GM19372 (cell line): ENCODE results near the gene VAV2.

Experiments
- ATAC-seq: cut with Tn5 transposase; IDR thresholded peaks from one replicate; pipeline ENCODE4 v1.9.1; 2021; ENCODE audit warnings: mild to moderate bottlenecking, low read depth, moderate library complexity; ENCODE audit not compliant: unreplicated experiment

Gene VAV2

DNA sequence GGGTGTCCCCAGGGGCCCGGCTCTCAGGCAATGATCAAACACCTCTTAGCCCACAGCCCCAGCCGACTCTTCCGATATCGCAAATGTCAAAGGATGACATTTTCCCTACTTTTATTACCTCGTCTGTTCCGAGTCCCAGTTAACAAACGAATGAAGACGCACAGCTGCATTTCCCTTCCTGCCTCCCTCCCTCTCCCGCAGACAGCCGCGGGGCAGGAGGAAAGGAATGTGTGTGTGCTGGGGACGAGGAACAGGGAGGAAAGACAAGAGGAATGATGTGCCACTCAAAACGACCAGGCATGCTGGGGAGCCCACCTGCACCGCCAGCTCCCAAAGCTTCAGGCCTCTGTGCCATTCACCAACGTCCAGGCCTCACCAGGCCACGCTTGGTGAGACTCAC, 128.1 kb downstream of the VAV2 start:
- ATAC-seq, result no peak

DNA sequence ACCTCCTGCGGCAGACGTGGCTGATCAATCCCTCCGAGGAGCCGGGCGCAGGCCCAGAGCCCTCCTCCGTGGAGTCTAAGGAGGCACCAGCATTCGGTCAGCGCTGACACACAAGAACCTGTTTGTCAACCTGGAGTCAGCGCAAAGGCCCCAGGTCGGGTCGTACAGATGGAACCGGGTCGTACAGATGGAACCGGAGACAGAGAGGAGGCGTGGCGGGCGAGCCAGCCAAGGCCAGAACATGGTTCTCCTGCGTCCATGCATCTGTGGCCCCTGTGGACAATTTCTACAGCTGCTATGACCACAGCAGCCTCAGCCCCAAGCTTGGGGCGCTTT, 128.9 kb downstream of the VAV2 start:
- ATAC-seq, result no peak

DNA sequence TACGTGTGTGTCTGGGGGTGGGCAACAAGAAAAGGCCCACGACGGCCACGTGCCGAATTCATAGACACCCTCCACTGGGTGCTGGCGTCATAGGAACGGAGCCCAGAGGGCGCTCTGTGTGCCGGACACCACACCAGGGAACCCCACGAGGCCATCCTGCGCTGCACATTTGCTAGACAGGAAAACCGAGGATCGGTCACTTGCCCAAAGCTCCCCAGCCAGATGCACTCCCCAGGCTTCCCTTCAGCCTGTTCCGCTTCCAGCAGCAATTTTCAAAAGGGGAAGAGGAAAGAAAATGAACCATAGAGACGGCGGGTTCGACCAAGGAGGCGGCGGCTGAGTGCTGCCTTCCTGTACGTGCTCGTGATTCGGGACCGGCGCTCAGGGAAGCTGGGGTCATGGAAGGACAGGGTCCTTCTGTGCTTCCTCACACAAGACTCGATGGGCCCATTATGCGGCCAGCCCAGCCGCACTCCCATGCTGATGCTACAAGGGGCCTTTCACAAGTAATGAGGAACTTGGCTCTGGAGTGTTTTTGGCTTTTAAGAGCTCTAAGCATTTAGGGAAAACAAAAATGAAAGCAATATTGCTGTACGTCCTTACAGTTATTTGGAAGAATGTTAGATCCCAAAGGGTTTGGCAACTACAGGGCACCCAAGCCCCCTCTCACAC, 129.4 kb downstream of the VAV2 start:
- no peak for ATAC-seq

DNA sequence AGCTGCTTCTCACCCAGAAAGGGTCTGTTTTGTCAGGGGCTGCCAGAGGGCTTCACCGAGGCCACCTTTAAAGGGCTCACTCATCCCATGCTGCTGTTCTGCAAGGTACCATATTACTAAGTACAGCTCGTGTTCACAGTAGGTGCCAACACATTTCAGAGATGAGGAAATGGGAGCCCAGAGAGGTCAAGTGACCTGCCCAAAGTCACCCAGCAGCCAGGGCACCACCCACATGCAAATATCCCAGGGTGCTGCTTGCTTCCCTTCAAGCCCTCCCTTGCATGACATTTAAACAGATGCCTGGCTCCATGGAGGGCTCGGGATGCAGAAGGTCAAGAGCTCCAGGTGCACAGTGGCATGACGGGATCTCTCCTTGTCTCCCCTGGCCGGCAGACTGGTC, 130.4 kb downstream of the VAV2 start:
- ATAC-seq, result no peak

DNA sequence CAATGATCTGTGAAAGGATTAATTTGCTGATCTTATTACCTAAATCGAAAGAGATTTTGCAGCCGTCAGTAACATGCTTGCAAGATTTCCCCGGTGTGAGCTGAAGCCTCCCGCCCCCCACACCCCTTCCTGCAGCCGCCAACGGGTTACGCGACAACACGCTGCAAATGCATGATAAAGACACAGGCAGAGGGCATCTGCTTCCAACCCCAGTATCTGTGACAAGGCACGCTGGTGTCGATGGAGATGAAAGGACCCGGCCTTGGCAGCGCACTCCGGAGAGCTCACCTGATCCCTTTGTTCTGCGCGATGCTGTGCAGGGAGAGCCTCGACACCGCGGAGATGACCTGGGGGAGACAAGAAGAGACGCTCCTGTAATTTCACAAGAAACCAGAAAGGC, 131.0 kb downstream of the VAV2 start:
- ATAC-seq, result no peak

DNA sequence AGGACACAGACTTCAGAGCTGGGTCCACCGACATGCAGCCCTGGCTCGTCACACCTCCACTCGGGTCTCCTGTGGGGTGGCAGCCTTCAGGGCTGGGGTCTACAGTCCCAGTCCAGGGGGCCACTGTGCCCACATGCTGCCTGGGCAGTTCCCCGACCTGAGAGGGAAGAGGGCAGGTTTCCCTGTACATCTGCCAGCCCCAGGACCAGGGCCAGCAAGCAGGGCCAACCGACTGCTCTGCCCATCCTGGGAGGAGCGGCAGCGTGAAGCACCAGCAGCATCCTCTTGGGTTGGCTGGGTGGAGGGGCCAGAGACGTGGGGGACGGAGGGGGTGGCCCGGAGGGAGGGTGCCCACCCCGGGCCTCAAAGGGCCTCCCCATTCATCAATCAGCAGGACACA, 133.4 kb downstream of the VAV2 start:
- no peak for ATAC-seq

DNA sequence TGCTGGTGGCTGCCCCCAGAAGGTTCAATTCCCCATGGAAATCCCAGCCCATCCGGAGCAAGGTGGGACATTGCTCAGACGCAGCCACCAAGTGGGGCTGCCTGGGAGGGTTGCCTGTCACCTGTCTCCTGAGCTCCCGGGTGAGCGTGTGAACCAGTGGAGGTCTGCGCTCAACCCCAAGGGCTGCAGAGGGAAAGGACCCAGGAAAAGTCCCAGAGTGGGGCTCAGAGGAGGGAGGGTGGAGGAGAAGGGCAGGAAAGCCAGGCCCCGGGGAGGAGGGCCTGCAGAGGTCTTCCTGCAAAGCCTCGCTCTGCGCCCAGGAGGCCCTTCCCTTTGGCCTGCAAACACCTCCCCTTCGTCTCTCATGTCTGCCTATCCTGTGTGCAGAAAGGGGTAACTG, 134.5 kb downstream of the VAV2 start:
- ATAC-seq, result no peak

DNA sequence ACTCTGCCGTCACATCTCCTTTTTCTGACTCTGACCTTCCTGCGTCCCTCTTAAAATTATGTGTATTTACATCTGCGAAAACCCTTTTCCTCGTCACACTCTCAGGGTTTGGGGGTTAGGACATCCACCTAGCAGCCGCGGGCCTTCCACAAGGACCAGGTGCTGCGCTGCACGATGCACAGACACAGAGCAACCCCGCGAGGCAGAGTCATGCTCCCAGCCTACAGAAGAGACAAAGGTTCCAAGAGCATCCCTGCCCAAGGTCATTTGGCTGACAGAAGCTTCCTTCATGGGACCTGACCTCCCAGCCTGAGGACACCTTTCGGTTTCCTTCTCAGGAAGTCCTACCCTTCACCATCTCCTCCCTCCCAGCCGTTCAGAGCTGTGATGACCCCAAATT, 135.3 kb downstream of the VAV2 start:
- no peak for ATAC-seq

DNA sequence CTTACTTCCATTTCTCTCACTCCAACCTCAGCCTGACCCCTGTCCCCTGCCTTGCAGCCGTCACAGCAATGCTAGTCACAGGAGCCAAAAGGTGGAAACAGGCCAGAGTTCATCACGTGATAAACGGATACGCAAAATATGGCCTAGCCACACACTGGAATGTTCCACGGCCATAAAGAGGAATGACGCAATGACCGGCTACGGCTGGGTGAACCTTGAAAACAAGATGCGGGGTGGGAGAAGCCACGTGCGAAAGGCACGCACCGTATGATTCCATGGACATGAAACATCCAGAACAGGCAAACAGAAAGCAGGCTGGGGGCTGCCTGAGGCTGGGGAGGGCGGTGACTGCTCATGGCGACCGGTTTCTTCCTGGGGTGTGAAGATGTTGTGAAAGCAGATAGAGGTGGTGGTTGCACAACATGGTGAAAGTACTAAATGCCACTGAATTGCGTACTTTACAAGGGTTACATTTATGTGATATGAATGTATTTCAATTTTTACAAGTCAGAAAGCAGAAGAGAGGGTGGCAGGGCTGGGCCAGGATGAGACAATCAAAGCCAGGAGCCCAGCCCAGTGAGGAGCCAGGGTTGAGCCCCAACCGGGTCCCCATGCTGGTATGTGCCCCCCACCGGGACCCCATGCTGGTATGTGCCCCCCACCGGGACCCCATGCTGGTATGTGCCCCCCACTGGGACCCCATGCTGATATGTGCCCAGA, 136.2 kb downstream of the VAV2 start:
- ATAC-seq, result no peak

DNA sequence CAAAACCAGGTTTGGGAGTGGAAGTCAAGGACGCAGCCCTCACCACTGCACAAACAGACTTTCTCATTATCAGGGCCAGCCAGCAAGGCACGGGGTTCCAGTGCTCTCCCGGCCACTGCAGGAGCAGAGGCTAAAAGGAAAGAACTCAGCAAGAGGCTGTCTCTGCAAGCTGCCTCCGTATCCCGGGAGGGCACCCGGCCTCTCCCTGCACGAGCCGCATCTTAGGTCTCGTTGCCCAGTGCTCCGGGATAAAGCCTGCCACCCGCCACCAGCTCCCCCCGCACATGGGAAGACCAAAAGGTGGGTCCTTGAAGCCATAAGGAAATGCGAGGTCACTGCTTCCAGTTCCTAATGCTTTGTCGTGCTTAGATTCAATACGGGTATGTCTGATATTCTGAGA, 136.8 kb downstream of the VAV2 start:
- ATAC-seq, result no peak

DNA sequence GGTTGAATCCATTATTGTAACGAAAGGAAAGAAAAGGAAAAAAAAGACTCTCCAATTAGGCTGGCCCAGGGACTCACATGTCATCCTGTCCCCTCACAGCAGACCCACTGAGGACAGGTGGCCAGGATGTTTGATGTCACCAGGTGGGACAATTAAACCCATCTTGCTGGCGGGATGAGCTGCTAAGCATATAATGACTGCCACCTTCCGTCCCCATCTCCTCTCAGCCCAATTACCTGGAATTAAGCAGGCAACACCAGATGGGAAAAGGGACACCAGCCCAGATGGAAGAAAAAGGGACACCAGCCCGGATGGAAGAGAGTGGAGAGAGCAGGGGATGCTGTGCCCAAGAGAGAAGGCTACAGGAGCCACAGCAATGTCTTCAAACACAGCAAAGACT, 137.4 kb downstream of the VAV2 start:
- ATAC-seq, result no peak

DNA sequence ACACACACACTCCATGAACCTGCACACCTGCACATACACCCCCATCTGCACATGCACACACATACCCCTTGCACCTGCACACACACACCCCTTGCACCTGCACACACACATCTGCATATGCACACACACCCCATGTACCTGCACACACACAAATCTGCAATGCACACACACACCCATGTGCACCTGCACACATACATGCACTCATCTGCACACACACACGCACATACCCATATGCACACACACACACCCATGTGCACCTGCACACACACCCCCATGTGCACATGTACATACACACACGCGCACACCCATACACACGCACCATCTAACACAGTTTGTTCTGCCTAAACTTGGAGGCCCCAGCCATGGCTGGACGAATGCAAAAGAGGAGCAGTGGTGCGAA, 138.1 kb downstream of the VAV2 start:
- no peak for ATAC-seq

DNA sequence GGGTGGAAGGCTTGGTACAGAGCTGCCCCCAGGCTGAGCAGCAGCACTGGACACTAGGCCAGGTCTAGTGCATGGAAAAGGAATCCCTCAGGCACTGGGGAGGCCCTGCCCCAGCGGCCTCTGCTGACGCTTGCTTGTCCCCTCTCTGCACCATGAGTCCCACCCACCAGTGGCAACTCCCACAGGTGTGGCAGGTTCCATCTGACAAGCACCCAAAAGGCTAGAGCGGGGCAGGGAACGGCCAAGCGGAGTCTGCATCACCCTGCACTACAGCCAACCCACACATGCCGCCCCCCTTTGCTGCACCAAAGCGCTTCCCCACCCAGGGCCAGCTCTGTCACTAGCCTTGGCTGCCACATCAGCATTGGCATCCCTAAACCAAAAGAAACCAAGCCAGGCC, 138.8 kb downstream of the VAV2 start:
- ATAC-seq, result no peak

DNA sequence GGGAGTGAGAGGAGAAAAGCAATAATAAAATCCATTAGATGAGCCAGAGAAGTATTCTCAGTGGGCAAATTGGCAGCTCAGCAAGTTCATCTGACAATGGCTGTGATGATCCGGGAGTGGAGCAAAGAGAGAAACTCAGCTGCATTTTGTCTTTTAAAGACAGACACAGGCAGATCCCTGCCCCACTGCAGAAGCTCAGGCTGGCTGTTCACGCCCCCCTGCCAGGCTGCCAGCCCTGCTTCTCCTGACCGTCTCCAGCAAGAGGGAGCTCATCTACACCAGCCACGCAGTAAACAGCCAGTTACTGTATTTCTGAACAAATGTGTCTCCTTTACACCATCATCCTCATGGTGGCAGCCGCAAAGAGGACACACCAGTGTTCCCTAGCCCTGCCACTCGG, 139.7 kb downstream of the VAV2 start:
- ATAC-seq, result no peak

DNA sequence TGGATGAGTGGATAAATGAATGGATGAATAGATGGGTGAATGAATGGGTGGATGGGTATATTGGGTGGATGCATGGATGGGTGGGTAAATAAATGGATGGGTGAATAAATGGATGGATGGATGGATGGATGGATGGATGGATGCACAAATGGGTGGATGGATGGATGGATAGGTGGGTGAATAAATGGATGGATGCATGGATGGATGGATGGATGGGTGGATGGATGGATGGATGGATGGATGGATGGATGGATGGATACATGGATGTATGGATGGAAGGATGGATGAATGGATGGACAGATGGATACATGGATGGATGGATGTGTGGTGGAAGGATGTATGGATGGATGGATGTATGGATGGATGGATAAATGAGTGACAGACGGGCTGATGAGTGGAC, 140.4 kb downstream of the VAV2 start:
- ATAC-seq, result no peak

DNA sequence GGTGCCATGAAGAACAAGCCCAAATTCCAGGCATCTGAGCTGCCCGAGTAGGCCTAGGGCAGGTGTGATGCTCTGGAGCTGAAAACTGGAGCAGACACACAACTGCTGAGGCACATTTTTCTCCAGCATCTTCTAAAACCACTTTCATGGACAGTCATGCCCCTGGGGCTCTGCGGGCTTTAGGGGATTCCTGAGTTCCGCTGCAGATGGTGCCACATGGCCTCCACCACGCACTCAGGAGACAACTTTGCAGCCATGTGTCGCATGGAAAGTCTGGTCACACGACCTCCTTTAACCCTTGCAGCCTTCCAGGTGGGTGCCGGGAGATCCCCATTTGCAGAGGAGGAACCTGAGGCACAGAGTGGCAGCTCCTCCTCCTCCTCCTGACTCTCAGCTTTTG, 141.2 kb downstream of the VAV2 start:
- ATAC-seq, result no peak

DNA sequence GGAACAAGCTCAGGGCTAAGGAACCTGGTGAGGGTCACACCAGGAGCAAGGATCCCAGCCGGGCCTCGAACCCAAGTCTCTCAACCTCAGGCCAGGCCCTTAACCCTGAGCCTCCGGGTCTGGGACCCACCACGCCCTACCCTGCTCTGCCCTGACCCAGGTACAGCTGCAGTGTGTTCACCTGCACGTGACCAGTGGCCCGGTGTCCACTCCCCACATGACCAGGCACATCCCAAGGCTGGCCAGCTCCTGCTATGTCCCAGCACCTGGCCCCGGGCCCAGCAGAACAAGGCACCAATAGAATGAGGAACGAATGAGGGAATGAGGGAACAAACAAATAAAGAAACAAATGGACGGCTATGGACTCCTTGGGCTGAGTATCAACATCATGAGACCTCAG, 142.0 kb downstream of the VAV2 start:
- ATAC-seq, result no peak

DNA sequence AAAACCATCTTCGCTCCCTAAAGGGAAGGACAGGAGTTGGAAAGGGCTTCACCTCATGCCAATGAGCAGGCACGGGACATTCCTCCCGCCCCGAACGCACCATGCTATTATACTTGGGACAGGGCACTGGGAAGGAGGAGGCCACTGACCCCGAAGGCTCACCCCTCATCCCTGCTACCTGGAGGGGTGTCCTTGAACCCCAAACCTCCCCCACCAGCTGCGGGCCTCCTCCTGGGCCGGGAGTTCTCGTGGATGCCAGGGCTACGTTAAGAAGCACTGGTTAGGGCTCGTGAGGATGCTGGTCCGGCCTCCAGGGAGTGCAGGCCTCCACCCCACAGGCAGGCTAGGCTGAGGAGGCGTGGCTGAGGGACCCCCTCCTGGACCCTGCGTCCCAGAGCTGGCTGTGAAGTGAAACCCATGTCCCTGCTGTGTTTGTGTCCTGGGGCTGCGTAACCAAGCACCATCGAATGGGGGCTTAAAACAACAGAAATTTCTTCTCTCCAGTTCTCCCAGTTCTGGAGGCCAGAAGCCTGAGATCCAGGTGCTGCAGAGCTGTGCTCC, 142.9 kb downstream of the VAV2 start:
- no peak for ATAC-seq

DNA sequence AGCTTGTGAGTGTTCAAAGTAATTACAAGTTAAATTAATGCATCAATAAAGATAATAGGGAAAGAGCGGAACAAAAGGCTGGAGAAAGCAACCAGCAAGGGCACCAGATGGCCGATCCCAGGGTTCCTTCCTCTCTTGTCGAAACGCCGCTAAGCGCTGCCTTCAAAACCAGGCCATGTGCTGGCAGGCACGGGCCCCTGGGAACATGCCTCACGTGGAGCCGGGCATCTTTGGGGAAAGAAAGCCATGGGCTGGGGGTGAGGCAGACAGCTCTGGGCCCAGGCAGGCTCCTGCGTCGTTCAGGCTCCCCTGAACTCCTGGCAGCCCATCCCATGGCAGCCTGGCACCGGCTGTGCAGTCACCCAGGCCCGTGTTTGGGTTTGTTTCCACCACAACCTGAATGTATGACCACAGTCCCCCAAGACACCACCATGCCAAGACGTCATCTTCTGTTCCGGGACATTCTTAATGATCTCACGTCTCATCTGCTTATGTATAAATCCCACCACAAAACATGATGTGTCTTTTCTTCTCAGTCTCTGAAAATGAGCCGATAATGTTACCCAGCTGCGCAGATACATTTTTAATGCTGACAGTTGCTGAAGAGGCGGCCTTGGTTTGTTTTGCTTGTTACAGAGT, 143.5 kb downstream of the VAV2 start:
- ATAC-seq, result no peak

DNA sequence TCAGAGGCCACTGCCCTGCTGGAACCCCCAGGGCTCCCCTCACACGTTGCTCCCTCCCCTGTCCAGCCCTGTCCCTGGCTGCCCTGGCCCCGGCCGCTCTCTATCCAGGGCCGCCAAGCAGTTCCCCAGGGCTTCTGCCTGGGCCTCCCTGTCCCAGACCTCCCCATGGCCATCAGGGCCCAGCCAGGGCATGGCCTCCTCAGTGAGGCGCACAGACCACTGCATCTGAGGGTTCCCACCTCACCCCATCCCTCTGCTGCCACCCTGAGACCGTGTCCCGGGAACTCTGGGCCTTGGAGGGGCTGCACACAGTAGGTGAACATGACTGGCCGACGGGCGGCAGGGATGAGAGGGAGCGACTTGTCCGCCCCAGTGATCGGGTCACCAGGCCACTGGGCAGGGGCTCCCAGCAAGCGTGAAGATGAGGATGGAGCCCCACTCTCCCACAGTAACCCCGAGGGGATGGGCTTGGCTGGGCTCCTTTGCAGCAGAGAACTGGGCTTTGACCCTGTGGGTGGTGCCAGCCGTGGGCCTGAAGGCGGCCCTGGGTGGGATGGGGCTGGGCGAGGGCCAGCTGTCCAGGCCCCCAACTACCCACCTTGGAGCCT, 145.5 kb downstream of the VAV2 start:
- no peak for ATAC-seq

DNA sequence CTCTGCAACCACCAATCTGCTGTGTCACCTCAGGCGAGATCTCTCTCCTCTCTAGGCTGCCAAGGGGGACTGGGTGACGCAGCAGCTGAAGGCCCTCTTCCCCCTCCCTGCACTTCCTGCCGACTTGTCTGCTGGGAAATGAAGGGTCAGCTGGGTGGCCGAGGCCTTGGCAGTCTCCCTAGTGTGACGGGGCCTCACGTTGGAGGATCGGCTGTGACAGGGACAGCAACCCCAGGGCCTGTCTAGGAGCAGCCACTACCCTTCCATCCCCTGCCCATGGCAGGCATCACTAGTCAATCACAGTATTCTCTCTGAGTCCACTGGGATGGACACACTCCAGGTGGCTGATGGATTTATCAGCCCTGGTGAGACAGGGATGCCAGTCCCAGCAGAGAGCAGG, 146.7 kb downstream of the VAV2 start:
- no peak for ATAC-seq
